SK-N-SH (cell line): ENCODE data around the gene HSPG2.

Source experiments
- CTCF ChIP-seq: fragments of 200-600 bp; sonication (generic); IDR thresholded peaks from 2 replicates; pipeline ENCODE4 v1.6.1; 2017; ENCODE audit warnings: antibody characterized with exemption, mild to moderate bottlenecking, moderate library complexity
- JUND ChIP-seq: IDR thresholded peaks from 2 replicates; pipeline ENCODE4 v1.4.0; 2012
- MAX ChIP-seq: IDR thresholded peaks from 2 replicates; pipeline ENCODE4 v1.4.0; 2012; ENCODE audit warnings: low read depth
- NRF1 ChIP-seq: IDR thresholded peaks from 2 replicates; pipeline ENCODE4 v1.6.1; 2012; ENCODE audit warnings: low read depth, mild to moderate bottlenecking, low read length
- RAD21 ChIP-seq: IDR thresholded peaks from 2 replicates; pipeline ENCODE4 v1.6.1; 2012; ENCODE audit warnings: mild to moderate bottlenecking, low read length
- USF2 ChIP-seq: fragments of 150-350 bp; IDR thresholded peaks from 2 replicates; pipeline ENCODE4 v1.6.1; 2017; ENCODE audit warnings: antibody characterized with exemption, low read length, low read depth, borderline replicate concordance

- TF ChIP-seq CTCF (no peak), NRF1 (no peak), RAD21 (no peak), USF2 (no peak), JUND (no peak), MAX (no peak)
These were observed 12.6 kb downstream of the HSPG2 start for GRCh38 chr1:21924503-21925005.
